H9 (cell line): ENCODE results near the gene UMAD1. TPM values are rescaled to one million over a fixed set of nuclear protein-coding genes. Genes with fewer than 3 reads are reported as not detected.

ENCODE experiments used
- DNase-seq: peaks from one replicate; pipeline ENCODE4 v3.0.0-alpha.2; 2017
- H2AFZ ChIP-seq: one replicate; pipeline ENCODE4 v1.6.1; 2013; ENCODE audit warnings: mild to moderate bottlenecking, low read length, control low read depth, moderate library complexity
- H2AK5ac ChIP-seq: 2 replicates; pipeline ENCODE4 v1.6.1; 2013; ENCODE audit warnings: low read length, control low read depth, mixed read lengths; ENCODE audit not compliant: insufficient read length
- H2BK120ac ChIP-seq: one replicate; pipeline ENCODE4 v1.6.1; 2013; ENCODE audit warnings: low read depth, mild to moderate bottlenecking, low read length, control low read depth, inconsistent platforms; ENCODE audit not compliant: poor library complexity, severe bottlenecking
- H2BK12ac ChIP-seq: 2 replicates; pipeline ENCODE4 v1.6.1; 2013; ENCODE audit warnings: low read length, control low read depth, mixed read lengths, low read depth; ENCODE audit not compliant: insufficient read length
- H2BK15ac ChIP-seq: 2 replicates; pipeline ENCODE4 v1.6.1; 2013; ENCODE audit warnings: low read depth, low read length, control low read depth
- H2BK20ac ChIP-seq: one replicate; pipeline ENCODE4 v1.6.1; 2013; ENCODE audit warnings: low read depth, mild to moderate bottlenecking, low read length, control low read depth, inconsistent platforms; ENCODE audit not compliant: poor library complexity, severe bottlenecking
- H2BK5ac ChIP-seq: 2 replicates; pipeline ENCODE4 v1.6.1; 2013; ENCODE audit warnings: low read length, control low read depth, mixed read lengths; ENCODE audit not compliant: insufficient read length
- H3K14ac ChIP-seq: 2 replicates; pipeline ENCODE4 v1.6.1; 2013; ENCODE audit warnings: low read length, control low read depth; ENCODE audit not compliant: insufficient read depth
- H3K18ac ChIP-seq: 2 replicates; pipeline ENCODE4 v1.6.1; 2013; ENCODE audit warnings: low read depth, mild to moderate bottlenecking, mixed read lengths, low read length, control low read depth; ENCODE audit not compliant: insufficient read length
- H3K23ac ChIP-seq: 2 replicates; pipeline ENCODE4 v1.6.1; 2013; ENCODE audit warnings: low read length, control low read depth, mixed read lengths, low read depth; ENCODE audit not compliant: insufficient read length
- H3K23me2 ChIP-seq: 2 replicates; pipeline ENCODE4 v1.6.1; 2013; ENCODE audit warnings: low read depth, mild to moderate bottlenecking, mixed read lengths, low read length, control low read depth; ENCODE audit not compliant: insufficient read length, poor library complexity, severe bottlenecking
- H3K27ac ChIP-seq: 2 replicates; pipeline ENCODE4 v1.5.1; 2013; ENCODE audit warnings: low read length, control low read depth, mixed read lengths, low read depth; ENCODE audit not compliant: insufficient read length
- H3K27me3 ChIP-seq: 2 replicates; pipeline ENCODE4 v1.6.1; 2013; ENCODE audit warnings: low read length, control low read depth, inconsistent platforms; ENCODE audit not compliant: insufficient read depth
- H3K4ac ChIP-seq: 2 replicates; pipeline ENCODE4 v1.6.1; 2013; ENCODE audit warnings: low read depth, mild to moderate bottlenecking, control low read depth, inconsistent platforms, low read length, moderate library complexity
- H3K4me1 ChIP-seq: 2 replicates; pipeline ENCODE4 v1.6.1; 2013; ENCODE audit warnings: low read length, control low read depth, inconsistent platforms; ENCODE audit not compliant: insufficient read depth
- H3K4me2 ChIP-seq: 2 replicates; pipeline ENCODE4 v1.6.1; 2013; ENCODE audit warnings: low read length, control low read depth, mixed read lengths; ENCODE audit not compliant: insufficient read length, insufficient read depth
- H3K56ac ChIP-seq: 2 replicates; pipeline ENCODE4 v1.6.1; 2013; ENCODE audit warnings: low read depth, mild to moderate bottlenecking, mixed read lengths, low read length, control low read depth; ENCODE audit not compliant: insufficient read length
- H3K79me1 ChIP-seq: 2 replicates; pipeline ENCODE4 v1.6.1; 2013; ENCODE audit warnings: low read depth, mild to moderate bottlenecking, moderate library complexity, low read length, control low read depth, inconsistent platforms; ENCODE audit not compliant: insufficient read depth, poor library complexity, severe bottlenecking
- H3K79me2 ChIP-seq: 2 replicates; pipeline ENCODE4 v1.6.1; 2013; ENCODE audit warnings: low read length, control low read depth, inconsistent platforms; ENCODE audit not compliant: insufficient read depth
- H3K9ac ChIP-seq: 2 replicates; pipeline ENCODE4 v1.6.1; 2013; ENCODE audit warnings: low read length, control low read depth, mixed read lengths; ENCODE audit not compliant: insufficient read length; ENCODE audit errors: extremely low read depth
- H3K9me3 ChIP-seq: one replicate; pipeline ENCODE4 v1.6.1; 2013; ENCODE audit warnings: low read depth, low read length, inconsistent platforms; ENCODE audit not compliant: control insufficient read depth
- H3T11ph ChIP-seq: one replicate; pipeline ENCODE4 v1.6.1; 2013; ENCODE audit warnings: mild to moderate bottlenecking, low read length, control low read depth, inconsistent platforms
- H4K20me1 ChIP-seq: one replicate; pipeline ENCODE4 v1.6.1; 2013; ENCODE audit not compliant: control insufficient read depth, insufficient read length, insufficient read depth
- H4K5ac ChIP-seq: 2 replicates; pipeline ENCODE4 v1.6.1; 2013; ENCODE audit warnings: low read depth, mild to moderate bottlenecking, mixed read lengths, low read length, control low read depth; ENCODE audit not compliant: insufficient read length
- H4K8ac ChIP-seq: replicated peaks from 2 replicates; pipeline ENCODE4 v1.6.1; 2013; ENCODE audit warnings: low read length, control low read depth, mixed read lengths, low read depth; ENCODE audit not compliant: insufficient read length
- H4K91ac ChIP-seq: 2 replicates; pipeline ENCODE4 v1.6.1; 2013; ENCODE audit warnings: low read depth, mild to moderate bottlenecking, moderate library complexity, mixed read lengths, low read length, control low read depth; ENCODE audit not compliant: insufficient read length
- H3K27ac Mint-ChIP-seq, 3 experiments: 2 replicates in 2 of 3; 3 replicates in 1 of 3; pipeline ENCODE4 v1.8.0; 2020 to 2021; ENCODE audit warnings: mixed read lengths in 3 of 3, mild to moderate bottlenecking in 1 of 3, moderate library complexity in 1 of 3
- H3K27me3 Mint-ChIP-seq: 2 replicates; pipeline ENCODE4 v1.8.0; 2021; ENCODE audit warnings: low read depth, mild to moderate bottlenecking, moderate library complexity, mixed read lengths
- H3K36me3 Mint-ChIP-seq, 3 experiments: 2 replicates in 2 of 3; 3 replicates in 1 of 3; pipeline ENCODE4 v1.8.0; 2020 to 2021; ENCODE audit warnings: low read depth in 3 of 3, mixed read lengths in 3 of 3; ENCODE audit not compliant: insufficient read depth in 1 of 3
- H3K4me1 Mint-ChIP-seq, 2 experiments: 2 replicates each; pipeline ENCODE4 v1.8.0; 2020; ENCODE audit warnings: mixed read lengths in 2 of 2
- H3K4me3 Mint-ChIP-seq, 2 experiments: 2 replicates in 1 of 2; 3 replicates in 1 of 2; pipeline ENCODE4 v1.8.0; 2020 to 2021; ENCODE audit warnings: mild to moderate bottlenecking in 2 of 2, mixed read lengths in 2 of 2, moderate library complexity in 1 of 2
- H3K9me3 Mint-ChIP-seq, 2 experiments: 2 replicates in 1 of 2; 3 replicates in 1 of 2; pipeline ENCODE4 v1.8.0; 2020; ENCODE audit warnings: mild to moderate bottlenecking in 2 of 2, mixed read lengths in 2 of 2, moderate library complexity in 1 of 2
- WGBS: extraction: QIAGEN DNeasy Blood & Tissue Kit; methylation state at CpG from one replicate; pipeline ENCODE4 v1.1.7; 2013; ENCODE audit warnings: missing lambda C conversion rate, low lambda C conversion rate, mixed read lengths; ENCODE audit not compliant: insufficient read length; ENCODE audit errors: extremely low coverage; 5-methylcytosine and 5-hydroxymethylcytosine counted together
- total RNA-seq: library from RNA; stranded (reverse); gene quantifications from 2 replicates; pipeline ENCODE4 v1.2.1, GENCODE V29; 2021
- TF ChIP-seq, protein P1 (sequence below): fragments of 200-600 bp; sonication (generic); conservative IDR thresholded peaks from 3 replicates; pipeline ENCODE4 v1.8.0; 2021; ENCODE audit warnings: antibody characterized with exemption, mild to moderate bottlenecking

Gene UMAD1
- total RNA-seq, 1 experiment from 2014 or later: 8.9 TPM

DNA sequence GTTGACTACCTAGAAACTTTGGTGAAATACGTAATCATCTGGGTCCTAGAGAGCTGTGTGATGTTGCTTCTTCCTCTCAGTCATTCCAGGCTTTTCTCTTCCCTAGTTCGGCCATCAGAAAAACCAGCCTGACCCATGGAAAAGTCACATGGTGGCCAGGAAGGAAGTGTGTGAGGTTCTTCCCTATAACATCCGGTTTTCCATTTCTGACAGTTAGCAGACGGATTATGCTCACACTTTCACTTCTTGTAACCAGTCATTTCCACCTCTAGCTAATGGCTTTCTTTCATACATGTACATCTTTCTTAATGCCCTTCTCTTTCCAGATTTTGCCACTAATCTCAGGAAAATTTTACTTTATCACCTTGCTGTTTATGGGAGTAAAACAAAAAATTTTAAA, 218.0 kb downstream of the UMAD1 start:
- Histone ChIP-seq H2BK5ac (no peak overlapping the region), H3K23me2 (no peaks in the 10 kb centered on the region), H3K79me2 (no peaks in the 10 kb centered on the region), H3K23ac (no peak overlapping the region), H2BK12ac (no peak overlapping the region), H3K9me3 (peaks cover 16% of the 10 kb centered on the region), H3K18ac (no peak overlapping the region), H3K79me1 (no peaks in the 10 kb centered on the region), H4K91ac (no peak overlapping the region), H2BK120ac (no peak overlapping the region), H2AFZ (no peak overlapping the region), H4K5ac (no peak overlapping the region), H3K56ac (no peak overlapping the region), H3K27ac (no peak overlapping the region), H3K9ac (peak overlapping the region; percentile 14), H3K14ac (no peak overlapping the region), H4K8ac (no peak overlapping the region), H3K4me2 (no peak overlapping the region), H3K27me3 (no peaks in the 10 kb centered on the region), H2BK20ac (no peak overlapping the region), H3T11ph (no peak overlapping the region), H2BK15ac (no peak overlapping the region), H2AK5ac (no peak overlapping the region), H3K4ac (no peak overlapping the region), H3K4me1 (no peaks in the 10 kb centered on the region; the same call in 1 of the 2 replicates), H4K20me1 (no peaks in the 10 kb centered on the region)
- no CpG with 5 or more reads among the region's 4 CpGs for WGBS
- Mint-ChIP-seq H3K27me3 (no peaks in the 10 kb centered on the region), H3K27ac (no peak overlapping the region), H3K9me3 (peaks cover 25 to 26% of the 10 kb centered on the region in 2 experiments), H3K4me3 (no peak overlapping the region), H3K4me1 (peaks cover 10 to 11% of the 10 kb centered on the region in 2 experiments), H3K36me3 (peaks cover 18 to 28% (median 25%) of the 10 kb centered on the region in 3 experiments)
- no peak for DNase-seq
- TF ChIP-seq, protein P1, sequence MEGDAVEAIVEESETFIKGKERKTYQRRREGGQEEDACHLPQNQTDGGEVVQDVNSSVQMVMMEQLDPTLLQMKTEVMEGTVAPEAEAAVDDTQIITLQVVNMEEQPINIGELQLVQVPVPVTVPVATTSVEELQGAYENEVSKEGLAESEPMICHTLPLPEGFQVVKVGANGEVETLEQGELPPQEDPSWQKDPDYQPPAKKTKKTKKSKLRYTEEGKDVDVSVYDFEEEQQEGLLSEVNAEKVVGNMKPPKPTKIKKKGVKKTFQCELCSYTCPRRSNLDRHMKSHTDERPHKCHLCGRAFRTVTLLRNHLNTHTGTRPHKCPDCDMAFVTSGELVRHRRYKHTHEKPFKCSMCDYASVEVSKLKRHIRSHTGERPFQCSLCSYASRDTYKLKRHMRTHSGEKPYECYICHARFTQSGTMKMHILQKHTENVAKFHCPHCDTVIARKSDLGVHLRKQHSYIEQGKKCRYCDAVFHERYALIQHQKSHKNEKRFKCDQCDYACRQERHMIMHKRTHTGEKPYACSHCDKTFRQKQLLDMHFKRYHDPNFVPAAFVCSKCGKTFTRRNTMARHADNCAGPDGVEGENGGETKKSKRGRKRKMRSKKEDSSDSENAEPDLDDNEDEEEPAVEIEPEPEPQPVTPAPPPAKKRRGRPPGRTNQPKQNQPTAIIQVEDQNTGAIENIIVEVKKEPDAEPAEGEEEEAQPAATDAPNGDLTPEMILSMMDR: no peak
